Measurements from ENCODE around the gene NINL.

DNA sequence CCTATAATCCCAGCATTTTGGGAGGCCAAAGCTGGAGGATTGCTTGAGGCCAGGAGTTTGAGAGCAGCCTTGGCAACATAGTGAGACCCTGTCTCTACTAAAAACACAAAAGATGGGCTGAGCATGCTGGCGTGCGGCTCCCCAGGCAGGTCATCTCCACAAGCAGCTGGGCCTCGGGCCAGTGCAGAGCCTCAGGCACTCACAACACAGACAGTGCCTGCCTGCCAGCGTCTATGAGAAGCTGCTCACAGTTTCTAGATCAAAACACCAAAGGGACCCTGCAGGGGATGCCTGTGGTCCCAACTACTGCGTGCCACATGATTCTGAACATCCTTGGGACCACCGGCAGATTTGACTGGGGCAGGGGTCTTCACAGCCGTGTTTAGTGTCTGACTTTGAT, 118.5 kb downstream of the NINL start:
- TF ChIP-seq, protein P1, sequence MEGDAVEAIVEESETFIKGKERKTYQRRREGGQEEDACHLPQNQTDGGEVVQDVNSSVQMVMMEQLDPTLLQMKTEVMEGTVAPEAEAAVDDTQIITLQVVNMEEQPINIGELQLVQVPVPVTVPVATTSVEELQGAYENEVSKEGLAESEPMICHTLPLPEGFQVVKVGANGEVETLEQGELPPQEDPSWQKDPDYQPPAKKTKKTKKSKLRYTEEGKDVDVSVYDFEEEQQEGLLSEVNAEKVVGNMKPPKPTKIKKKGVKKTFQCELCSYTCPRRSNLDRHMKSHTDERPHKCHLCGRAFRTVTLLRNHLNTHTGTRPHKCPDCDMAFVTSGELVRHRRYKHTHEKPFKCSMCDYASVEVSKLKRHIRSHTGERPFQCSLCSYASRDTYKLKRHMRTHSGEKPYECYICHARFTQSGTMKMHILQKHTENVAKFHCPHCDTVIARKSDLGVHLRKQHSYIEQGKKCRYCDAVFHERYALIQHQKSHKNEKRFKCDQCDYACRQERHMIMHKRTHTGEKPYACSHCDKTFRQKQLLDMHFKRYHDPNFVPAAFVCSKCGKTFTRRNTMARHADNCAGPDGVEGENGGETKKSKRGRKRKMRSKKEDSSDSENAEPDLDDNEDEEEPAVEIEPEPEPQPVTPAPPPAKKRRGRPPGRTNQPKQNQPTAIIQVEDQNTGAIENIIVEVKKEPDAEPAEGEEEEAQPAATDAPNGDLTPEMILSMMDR (IDR thresholded peaks at IDR 0.05; ENCODE audit: poor library complexity) = no peak
- TF ChIP-seq EZH2phosphoT487 (IDR thresholded peaks at IDR 0.05; ENCODE audit: low read depth, severe bottlenecking, unreplicated experiment) = no peak
